Measurements from ENCODE around the gene CDK12. TPM values are rescaled to one million over a fixed set of nuclear protein-coding genes. Genes with fewer than 3 reads are reported as not detected.

CDK12 gene
- total and polyA plus RNA-seq, 2 donors (not counting 1 experiment from before 2014, with no cell fraction given) = 19.4 to 24.9 TPM

DNA sequence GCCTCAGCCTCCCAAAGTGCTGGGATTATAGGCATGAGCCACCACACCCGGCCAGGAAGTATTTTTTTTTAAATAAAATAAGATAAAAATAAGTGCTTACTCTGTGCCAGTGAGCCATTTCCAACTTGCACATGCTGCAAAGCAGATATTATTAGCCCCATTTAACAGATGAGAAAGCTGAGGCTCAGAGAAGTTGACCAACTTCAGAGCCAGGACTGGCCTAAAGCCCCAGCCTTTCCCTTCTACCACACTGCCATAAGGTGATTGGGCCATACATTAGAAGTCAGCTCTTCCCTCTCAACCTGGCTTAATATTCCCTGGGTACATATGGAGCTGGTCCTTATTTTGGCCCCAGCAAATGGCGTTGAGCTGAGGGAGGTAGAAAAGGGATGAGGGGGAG is 121.4 kb downstream of the CDK12 start:
- no peaks in the 10 kb centered on the region for H3K4me1 ChIP-seq (ENCODE audit: control insufficient read depth, extremely low read depth, insufficient read depth, low read length)
- no peak overlapping the region for H2AFZ ChIP-seq (ENCODE audit: low read length)
- H3K9ac ChIP-seq (ENCODE audit: insufficient read depth, low read length) = no peak overlapping the region
- H3K79me2 ChIP-seq (ENCODE audit: control insufficient read depth, insufficient read depth, low read length) = no peaks in the 10 kb centered on the region
- H4K20me1 ChIP-seq (ENCODE audit: control insufficient read depth, extremely low read depth, insufficient read depth, low read length) = no peaks in the 10 kb centered on the region
- H3K27me3 ChIP-seq (ENCODE audit: control insufficient read depth, insufficient read depth, low read length) = peaks cover 3% of the 10 kb centered on the region
- TF ChIP-seq, protein P1, sequence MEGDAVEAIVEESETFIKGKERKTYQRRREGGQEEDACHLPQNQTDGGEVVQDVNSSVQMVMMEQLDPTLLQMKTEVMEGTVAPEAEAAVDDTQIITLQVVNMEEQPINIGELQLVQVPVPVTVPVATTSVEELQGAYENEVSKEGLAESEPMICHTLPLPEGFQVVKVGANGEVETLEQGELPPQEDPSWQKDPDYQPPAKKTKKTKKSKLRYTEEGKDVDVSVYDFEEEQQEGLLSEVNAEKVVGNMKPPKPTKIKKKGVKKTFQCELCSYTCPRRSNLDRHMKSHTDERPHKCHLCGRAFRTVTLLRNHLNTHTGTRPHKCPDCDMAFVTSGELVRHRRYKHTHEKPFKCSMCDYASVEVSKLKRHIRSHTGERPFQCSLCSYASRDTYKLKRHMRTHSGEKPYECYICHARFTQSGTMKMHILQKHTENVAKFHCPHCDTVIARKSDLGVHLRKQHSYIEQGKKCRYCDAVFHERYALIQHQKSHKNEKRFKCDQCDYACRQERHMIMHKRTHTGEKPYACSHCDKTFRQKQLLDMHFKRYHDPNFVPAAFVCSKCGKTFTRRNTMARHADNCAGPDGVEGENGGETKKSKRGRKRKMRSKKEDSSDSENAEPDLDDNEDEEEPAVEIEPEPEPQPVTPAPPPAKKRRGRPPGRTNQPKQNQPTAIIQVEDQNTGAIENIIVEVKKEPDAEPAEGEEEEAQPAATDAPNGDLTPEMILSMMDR (conservative IDR thresholded peaks at IDR 0.05 in 1 of 2, IDR thresholded peaks at IDR 0.05 in 1 of 2; ENCODE audit: low read depth in 1 of 2, low read length in 2 of 2) = no peak
- TF ChIP-seq EZH2 (IDR thresholded peaks at IDR 0.05; ENCODE audit: low read length, missing control alignments) = no peak
- H3K4me3 ChIP-seq (replicated peaks in 1 of 4; ENCODE audit: control extremely low read depth in 1 of 4, insufficient read depth in 1 of 4, low read depth in 3 of 4, low read length in 4 of 4) = no peak overlapping the region
- H3K36me3 ChIP-seq (ENCODE audit: control insufficient read depth, insufficient read depth, low read length) = no peaks in the 10 kb centered on the region
- H3K9me3 ChIP-seq (ENCODE audit: control insufficient read depth, insufficient read depth, low read depth, low read length) = no peaks in the 10 kb centered on the region
- no peak overlapping the region for H3K27ac ChIP-seq (ENCODE audit: insufficient read depth, low read length)
- no peak for DNase-seq (ENCODE audit: low read depth in 2 of 2)
- H3K4me2 ChIP-seq (ENCODE audit: extremely low read depth, insufficient read depth, low read length) = no peak overlapping the region

Other genes starting within 250 kb of the CDK12 start
- gene STAC2, start 235.5 kb upstream of the CDK12 start, total RNA-seq = under 0.01 TPM in 1 of 2 replicates, not detected in the other
- gene STAC2, start 235.5 kb upstream of the CDK12 start, polyA plus RNA-seq = 0.01 TPM in 1 of 2 replicates, not detected in the other
- gene FBXL20, start 59.9 kb upstream of the CDK12 start, total RNA-seq = 11.3 and 14.5 TPM in 2 replicates
- gene FBXL20, start 59.9 kb upstream of the CDK12 start, polyA plus RNA-seq = 4.2 and 7.6 TPM in 2 replicates
- 20.5 and 28.4 TPM in 2 replicates for gene MED1, start 10.2 kb upstream of the CDK12 start, total RNA-seq
- gene MED1, start 10.2 kb upstream of the CDK12 start, polyA plus RNA-seq = 32.3 and 36.5 TPM in 2 replicates
- not detected in 2 replicates for gene NEUROD2, start 146.4 kb downstream of the CDK12 start, total RNA-seq
- gene NEUROD2, start 146.4 kb downstream of the CDK12 start, polyA plus RNA-seq = not detected in 2 replicates
- gene PPP1R1B, start 165.5 kb downstream of the CDK12 start, total RNA-seq = under 0.01 and 0.26 TPM in 2 replicates
- 0.05 TPM in 1 of 2 replicates, not detected in the other for gene PPP1R1B, start 165.5 kb downstream of the CDK12 start, polyA plus RNA-seq
- 28.0 and 31.7 TPM in 2 replicates for gene STARD3, start 175.7 kb downstream of the CDK12 start, total RNA-seq
- gene STARD3, start 175.7 kb downstream of the CDK12 start, polyA plus RNA-seq = 30.4 and 43.1 TPM in 2 replicates
- gene TCAP, start 203.9 kb downstream of the CDK12 start, total RNA-seq = 0.17 and 0.26 TPM in 2 replicates
- 0.05 TPM in 1 of 2 replicates, not detected in the other for gene TCAP, start 203.9 kb downstream of the CDK12 start, polyA plus RNA-seq
- not detected in 2 replicates for gene PNMT, start 207.0 kb downstream of the CDK12 start, total RNA-seq
- not detected in 2 replicates for gene PNMT, start 207.0 kb downstream of the CDK12 start, polyA plus RNA-seq
- gene PGAP3, start 226.6 kb downstream of the CDK12 start, total RNA-seq = 8.8 and 10.8 TPM in 2 replicates
- gene PGAP3, start 226.6 kb downstream of the CDK12 start, polyA plus RNA-seq = 5.9 and 7.9 TPM in 2 replicates
- 24.7 and 33.9 TPM in 2 replicates for gene ERBB2, start 238.6 kb downstream of the CDK12 start, total RNA-seq
- gene ERBB2, start 238.6 kb downstream of the CDK12 start, polyA plus RNA-seq = 24.7 and 25.0 TPM in 2 replicates

Measured in fibroblast of lung (primary cell).